Fibroblast of skin of back (primary cell): ENCODE measurements around the gene SMAD3.
"Not testable (repeated sequence)": the region's sequence is repeated elsewhere in the genome, so short reads cannot be mapped to it uniquely, and the experiment has no call there.

Experiments
- DNase-seq: peaks from one replicate; pipeline ENCODE4 v3.0.0-alpha.2; 2013

Gene SMAD3

GRCh38 chr15:67110958-67111864, 45.8 kb downstream of the SMAD3 start:
- DNase-seq = peak; percentile 83

- DNase-seq = no peak
These were observed 48.6 kb downstream of the SMAD3 start for GRCh38 chr15:67114046-67114445.

- no peak for DNase-seq
These were observed 49.6 kb downstream of the SMAD3 start for GRCh38 chr15:67114846-67115585.

GRCh38 chr15:67115586-67115969, 50.2 kb downstream of the SMAD3 start:
- DNase-seq = no peak

- DNase-seq = no peak
These were observed 51.3 kb downstream of the SMAD3 start for GRCh38 chr15:67116742-67117141.

- DNase-seq = no peak
These were observed 52.0 kb downstream of the SMAD3 start for GRCh38 chr15:67117370-67117769.

GRCh38 chr15:67118808-67119207, 53.4 kb downstream of the SMAD3 start:
- DNase-seq = no peak

- DNase-seq = no peak
These were observed 53.9 kb downstream of the SMAD3 start for GRCh38 chr15:67119238-67119846.

- DNase-seq = no peak
These were observed 54.8 kb downstream of the SMAD3 start for GRCh38 chr15:67120009-67120838.

- peak; percentile 86 for DNase-seq
These were observed 55.6 kb downstream of the SMAD3 start for GRCh38 chr15:67120839-67121643.

GRCh38 chr15:67121644-67122605, 56.5 kb downstream of the SMAD3 start:
- no peak for DNase-seq

- not testable (repeated sequence) for DNase-seq
These were observed 57.4 kb downstream of the SMAD3 start for GRCh38 chr15:67122816-67123215.

GRCh38 chr15:67123291-67123690, 57.9 kb downstream of the SMAD3 start:
- not testable (repeated sequence) for DNase-seq

- no peak for DNase-seq
These were observed 58.7 kb downstream of the SMAD3 start for GRCh38 chr15:67124111-67124510.

- no peak for DNase-seq
These were observed 59.6 kb downstream of the SMAD3 start for GRCh38 chr15:67124911-67125588.

GRCh38 chr15:67125589-67126502, 60.4 kb downstream of the SMAD3 start:
- DNase-seq = peak; percentile 98

- peak; percentile 52 for DNase-seq
These were observed 61.3 kb downstream of the SMAD3 start for GRCh38 chr15:67126551-67127330.

- no peak for DNase-seq
These were observed 61.9 kb downstream of the SMAD3 start for GRCh38 chr15:67127331-67127664.
